GM18873 (cell line): Measurements from ENCODE around the gene UBB.

Experiments used
- ATAC-seq: cut with Tn5 transposase; IDR thresholded peaks from one replicate; pipeline ENCODE4 v1.9.1; 2021; ENCODE audit warnings: mild to moderate bottlenecking, moderate library complexity, moderate number of reproducible peaks; ENCODE audit not compliant: unreplicated experiment, low FRiP score

UBB gene

GRCh38 chr17:16380640-16381495 is at the start of gene UBB:
Gene UBB, plus strand, starts transcription at chr17:16381091. Its CDS starts 817 bp downstream, at chr17:16381908.
- peak; percentile 86 for ATAC-seq

GRCh38 chr17:16338391-16338790 is 42.5 kb upstream of the UBB start:
- ATAC-seq: no peak

DNA sequence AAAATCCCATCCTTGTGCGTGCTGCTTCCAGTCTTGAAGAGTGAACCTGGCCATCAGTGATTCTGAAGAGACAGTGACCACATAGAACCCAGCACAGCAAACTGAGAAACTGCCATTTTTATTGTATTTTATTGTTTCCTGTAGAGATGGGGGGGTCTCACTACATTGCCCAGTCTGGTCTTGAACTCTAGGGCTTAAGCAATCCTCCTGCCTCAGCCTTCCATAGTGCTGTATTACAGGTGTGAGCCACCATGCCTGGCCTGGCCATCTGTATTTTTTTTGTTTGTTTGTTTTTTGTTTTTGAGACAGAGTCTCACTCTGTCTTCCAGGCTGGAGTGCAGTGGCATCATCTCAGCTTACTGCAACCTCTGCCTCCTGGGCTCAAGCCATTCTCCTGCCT is 41.5 kb upstream of the UBB start:
- ATAC-seq: no peak

GRCh38 chr17:16339959-16340358 is 40.9 kb upstream of the UBB start:
- ATAC-seq: no peak

- no peak for ATAC-seq
Measured at GRCh38 chr17:16342979-16343378, 37.9 kb upstream of the UBB start.

DNA sequence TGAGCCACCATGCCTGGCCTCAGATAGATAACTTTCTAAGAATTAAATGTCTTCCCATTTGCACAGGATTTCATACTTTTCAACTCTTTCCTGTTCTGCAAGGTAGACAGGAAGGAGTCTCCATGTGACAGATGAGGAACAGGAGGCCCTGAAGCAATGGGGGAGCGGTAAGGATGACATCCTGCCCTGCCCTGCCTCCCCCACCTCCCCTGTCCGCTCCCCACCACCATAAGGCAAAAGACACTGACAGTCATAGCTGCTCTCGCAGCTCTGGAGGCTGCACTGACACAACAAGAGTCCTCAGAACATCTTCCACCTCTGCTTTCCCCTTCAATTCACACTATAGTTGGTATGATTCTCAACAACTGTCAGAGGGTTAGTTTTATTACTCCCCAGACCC is 37.3 kb upstream of the UBB start:
- no peak for ATAC-seq

DNA sequence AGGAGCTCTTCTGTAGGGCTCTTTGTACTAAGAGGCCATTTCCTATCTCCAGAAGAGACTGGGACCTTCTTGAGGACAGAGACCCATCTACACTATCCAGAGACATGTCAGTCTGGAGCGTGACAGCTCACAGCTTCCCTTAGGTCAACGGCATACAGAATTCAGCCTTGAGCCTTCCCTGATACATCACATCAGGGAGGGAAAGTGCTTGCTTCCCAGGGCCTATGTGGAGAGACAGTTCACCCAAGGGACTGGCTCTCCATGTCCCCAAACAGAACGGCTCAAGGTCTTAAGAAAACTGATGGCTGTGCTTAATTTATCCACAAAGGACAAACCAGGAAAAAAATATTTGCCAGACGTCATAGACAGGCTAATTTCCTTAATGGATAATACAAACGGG is 35.3 kb upstream of the UBB start:
- ATAC-seq: no peak

GRCh38 chr17:16346721-16347271 is 34.1 kb upstream of the UBB start:
- no peak for ATAC-seq

- ATAC-seq: no peak
Measured at GRCh38 chr17:16348586-16348985, 32.3 kb upstream of the UBB start.

DNA sequence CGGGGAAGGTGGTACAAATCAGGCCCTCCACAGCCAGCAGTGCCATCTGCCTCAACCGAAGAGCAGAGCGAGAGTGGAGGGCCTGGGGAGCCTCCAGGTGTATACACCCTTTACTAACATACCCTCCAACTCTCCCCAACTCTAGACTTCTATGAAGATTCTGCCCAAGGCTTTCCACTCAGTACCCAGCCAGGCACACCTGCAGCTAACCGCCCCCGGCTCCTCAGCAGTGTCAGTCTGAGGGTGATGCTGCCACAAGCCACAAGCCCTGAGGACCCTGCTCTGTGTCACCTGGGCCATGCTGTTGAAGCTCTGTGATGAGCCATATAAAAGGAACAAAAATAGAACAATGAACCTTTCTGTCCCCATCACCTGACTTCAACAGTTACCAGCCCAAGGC is 31.5 kb upstream of the UBB start:
- ATAC-seq: no peak

DNA sequence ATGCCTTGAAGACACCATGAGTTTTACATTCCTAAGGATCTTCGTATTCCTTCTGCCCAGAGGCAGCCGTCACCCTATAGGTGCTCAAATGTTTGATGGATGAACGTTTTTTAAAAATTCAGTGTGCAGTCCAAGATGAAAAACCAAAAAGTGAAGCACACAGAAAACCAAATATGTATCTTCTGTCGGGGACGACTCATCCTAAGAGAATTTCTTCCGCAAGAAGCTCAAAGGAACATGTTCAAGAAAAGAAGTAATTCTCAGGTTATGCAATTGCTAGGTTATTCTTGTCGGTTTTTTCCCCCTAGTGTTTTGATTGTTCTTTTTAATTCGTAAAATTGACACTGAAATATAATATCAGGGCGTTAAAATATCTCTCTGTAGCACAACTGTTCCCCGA is 29.1 kb upstream of the UBB start:
- ATAC-seq: no peak

DNA sequence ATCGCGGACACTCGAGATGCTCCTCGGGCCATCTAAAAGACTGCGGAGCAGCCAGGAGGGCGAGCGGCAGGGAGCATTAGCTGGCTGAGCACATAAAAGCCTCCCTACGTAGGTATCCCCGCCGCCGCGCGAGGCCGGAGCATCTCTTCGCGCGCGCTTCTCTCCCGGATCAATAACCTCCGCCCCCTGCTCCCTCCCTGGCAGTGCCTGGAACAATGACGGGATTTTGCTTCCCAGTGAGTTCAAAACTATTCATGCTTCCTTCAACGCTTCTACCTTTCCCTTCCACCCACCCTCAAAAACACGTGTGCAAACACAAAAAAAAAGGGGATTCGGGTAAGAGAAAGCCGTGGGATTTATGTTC is 28.6 kb upstream of the UBB start:
- no peak for ATAC-seq

- no peak for ATAC-seq
Measured at GRCh38 chr17:16352667-16353316, 28.1 kb upstream of the UBB start.

GRCh38 chr17:16353317-16354174 is 27.3 kb upstream of the UBB start, which contains the start of gene CENPV:
Gene CENPV, minus strand, starts transcription at chr17:16353469. Its CDS starts 33 bp downstream, at chr17:16353436.
- ATAC-seq: no peak

GRCh38 chr17:16354585-16354984 is 26.3 kb upstream of the UBB start:
- no peak for ATAC-seq

DNA sequence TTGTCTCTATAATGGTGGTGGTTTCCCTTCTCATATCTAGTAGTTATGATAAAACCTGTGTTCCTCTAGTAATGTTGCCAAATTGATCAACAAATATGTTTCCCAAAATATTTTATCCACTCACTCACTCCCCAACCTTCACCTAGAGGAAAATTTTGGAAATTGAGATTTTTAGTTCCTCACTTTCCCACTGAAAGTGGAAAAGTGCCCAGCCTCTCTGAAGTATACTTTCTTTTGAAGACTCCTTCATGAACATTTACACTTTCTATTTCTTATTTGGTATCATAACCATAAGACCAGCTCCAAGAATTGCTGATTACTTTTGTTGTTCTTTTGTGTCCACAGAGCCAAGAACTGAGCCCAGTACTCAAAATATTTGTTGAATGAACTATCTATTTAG is 22.5 kb upstream of the UBB start:
- ATAC-seq: no peak

GRCh38 chr17:16361874-16362273 is 19.0 kb upstream of the UBB start:
- ATAC-seq: no peak

- peak; percentile 69 for ATAC-seq
Measured at GRCh38 chr17:16363749-16364536, 16.9 kb upstream of the UBB start.

DNA sequence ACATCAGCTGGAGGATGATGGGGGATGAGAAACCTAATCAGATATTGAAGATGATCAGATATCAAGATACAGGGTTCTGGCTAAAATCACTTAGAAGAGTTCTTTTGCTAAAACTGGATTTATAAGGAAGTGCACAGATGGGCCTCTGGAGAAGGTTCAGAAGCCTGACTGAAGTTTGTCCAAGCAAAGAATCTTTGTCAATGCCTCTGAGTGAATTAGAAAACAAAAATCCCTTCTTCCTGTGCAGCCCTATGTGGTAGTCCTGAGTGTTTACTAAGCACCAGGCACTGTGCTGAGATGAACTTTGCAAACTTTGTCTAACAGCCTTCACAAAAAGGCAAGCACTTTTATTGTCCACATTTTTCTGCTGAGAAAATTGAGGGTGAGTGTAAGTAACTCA is 16.3 kb upstream of the UBB start:
- no peak for ATAC-seq

DNA sequence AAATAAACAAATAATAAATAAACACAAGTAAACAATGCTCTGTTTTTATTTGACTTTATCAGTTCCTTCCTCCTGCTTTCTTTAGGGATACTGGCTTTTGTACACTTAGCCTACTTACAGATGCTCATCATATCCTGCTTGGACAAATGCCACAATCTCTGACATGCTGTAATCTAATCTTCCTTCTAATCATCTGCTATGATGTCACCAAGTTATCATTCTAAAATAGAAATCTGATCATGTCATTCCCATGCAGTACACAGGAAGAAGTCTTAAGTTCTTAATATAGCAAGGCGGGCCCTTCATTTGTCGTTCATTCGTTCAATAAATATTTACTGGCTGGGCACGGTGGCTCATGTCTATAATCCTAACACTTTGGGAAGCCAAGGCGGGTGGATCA is 9.1 kb upstream of the UBB start:
- no peak for ATAC-seq
